ENCODE data around the gene ADCYAP1R1. TPM values are rescaled to one million over a fixed set of nuclear protein-coding genes. Genes with fewer than 3 reads are reported as not detected.

The ADCYAP1R1 gene
- total RNA-seq, 4 donors from 2014 or later, result 1.9 to 7.4 (median 3.4) TPM

DNA sequence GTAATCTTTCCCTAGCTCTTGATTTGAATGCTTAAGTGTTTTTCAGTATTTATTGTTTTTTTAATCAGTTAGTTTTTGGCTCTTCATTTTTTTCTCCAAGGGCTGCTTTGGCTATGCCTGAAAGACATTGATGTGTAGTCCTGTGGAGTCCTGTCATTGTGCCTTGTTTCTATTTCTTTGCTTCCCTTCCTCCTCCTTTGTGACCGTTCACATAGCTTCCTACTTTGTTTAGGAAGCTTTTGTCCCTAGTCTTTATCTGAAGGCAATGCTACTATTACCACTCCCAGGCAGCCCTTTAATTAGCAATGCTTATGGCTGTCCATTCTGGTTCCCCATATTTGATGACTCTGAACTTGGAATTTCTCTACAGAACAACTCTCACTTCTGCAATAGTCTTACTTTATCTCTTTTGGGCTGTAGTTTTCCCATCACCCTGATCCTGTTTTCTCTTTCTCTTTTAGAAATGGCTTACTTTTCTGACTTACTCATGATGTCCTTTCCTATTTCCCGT, 39.9 kb downstream of the ADCYAP1R1 start:
- Histone ChIP-seq H3K4me3 (no peak overlapping the region), H3K36me3 (no peaks in the 10 kb centered on the region), H3K27me3 (no peaks in the 10 kb centered on the region), H3K9me3 (no peaks in the 10 kb centered on the region), H3K27ac (no peak overlapping the region), H3K4me1 (no peaks in the 10 kb centered on the region)
- intact Hi-C loops (cut with DNase I; ENCODE audit: low total_unique reads), result no loop called here
- in situ Hi-C loops (cut with MboI; ENCODE audit: low pct_ligation_motif_present in 1 of 4, low pct_unique_long_range_greater_than_20kb in 1 of 4, low sequenced_read_pairs in 3 of 4), result no loop called here
- TF ChIP-seq POLR2AphosphoS5 (IDR thresholded peaks at IDR 0.05), result no peak
- TF ChIP-seq POLR2A (IDR thresholded peaks at IDR 0.05), result no peak
- no peak for TF ChIP-seq EP300 (IDR thresholded peaks at IDR 0.05; ENCODE audit: low read depth)
- TF ChIP-seq, protein P1, sequence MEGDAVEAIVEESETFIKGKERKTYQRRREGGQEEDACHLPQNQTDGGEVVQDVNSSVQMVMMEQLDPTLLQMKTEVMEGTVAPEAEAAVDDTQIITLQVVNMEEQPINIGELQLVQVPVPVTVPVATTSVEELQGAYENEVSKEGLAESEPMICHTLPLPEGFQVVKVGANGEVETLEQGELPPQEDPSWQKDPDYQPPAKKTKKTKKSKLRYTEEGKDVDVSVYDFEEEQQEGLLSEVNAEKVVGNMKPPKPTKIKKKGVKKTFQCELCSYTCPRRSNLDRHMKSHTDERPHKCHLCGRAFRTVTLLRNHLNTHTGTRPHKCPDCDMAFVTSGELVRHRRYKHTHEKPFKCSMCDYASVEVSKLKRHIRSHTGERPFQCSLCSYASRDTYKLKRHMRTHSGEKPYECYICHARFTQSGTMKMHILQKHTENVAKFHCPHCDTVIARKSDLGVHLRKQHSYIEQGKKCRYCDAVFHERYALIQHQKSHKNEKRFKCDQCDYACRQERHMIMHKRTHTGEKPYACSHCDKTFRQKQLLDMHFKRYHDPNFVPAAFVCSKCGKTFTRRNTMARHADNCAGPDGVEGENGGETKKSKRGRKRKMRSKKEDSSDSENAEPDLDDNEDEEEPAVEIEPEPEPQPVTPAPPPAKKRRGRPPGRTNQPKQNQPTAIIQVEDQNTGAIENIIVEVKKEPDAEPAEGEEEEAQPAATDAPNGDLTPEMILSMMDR (IDR thresholded peaks at IDR 0.05), result no peak
- WGBS, 2 donors (ENCODE audit: low coverage in 1 of 2), result 76 to 79% methylated on average over 2 of the region's 2 CpGs
- no peak for DNase-seq

- H3K9me3 ChIP-seq, result no peaks in the 10 kb centered on the region
- in situ Hi-C loops (cut with MboI; ENCODE audit: low pct_ligation_motif_present in 1 of 4, low pct_unique_long_range_greater_than_20kb in 1 of 4, low sequenced_read_pairs in 3 of 4) (no loop called here), intact Hi-C loops (cut with DNase I; ENCODE audit: low total_unique reads) (no loop called here)
- no peak for TF ChIP-seq POLR2AphosphoS5 (IDR thresholded peaks at IDR 0.05)
- TF ChIP-seq POLR2A (IDR thresholded peaks at IDR 0.05), result no peak
- no peak for TF ChIP-seq EP300 (IDR thresholded peaks at IDR 0.05; ENCODE audit: low read depth)
- TF ChIP-seq, protein P1 (IDR thresholded peaks at IDR 0.05), result no peak
- no peaks in the 10 kb centered on the region for H3K27me3 ChIP-seq
- no peaks in the 10 kb centered on the region for H3K36me3 ChIP-seq
- no peaks in the 10 kb centered on the region for H3K4me1 ChIP-seq
- no peak overlapping the region for H3K27ac ChIP-seq
- no peak for DNase-seq
- H3K4me3 ChIP-seq, result no peak overlapping the region
- WGBS, 2 donors (ENCODE audit: low coverage in 1 of 2), result 97 to 100% methylated on average over 1 to 4 of the region's 4 CpGs
Observed at GRCh38 chr7:31092606-31093005, 40.5 kb downstream of the ADCYAP1R1 start.

- in situ Hi-C loops (cut with MboI; ENCODE audit: low pct_ligation_motif_present in 1 of 4, low pct_unique_long_range_greater_than_20kb in 1 of 4, low sequenced_read_pairs in 3 of 4) (no loop called here), intact Hi-C loops (cut with DNase I; ENCODE audit: low total_unique reads) (no loop called here)
- 83 to 96% methylated on average over 2 to 3 of the region's 3 CpGs for WGBS, 2 donors (ENCODE audit: low coverage in 1 of 2)
- Histone ChIP-seq H3K4me3 (no peak overlapping the region), H3K9me3 (no peaks in the 10 kb centered on the region), H3K27ac (no peak overlapping the region), H3K4me1 (no peaks in the 10 kb centered on the region), H3K27me3 (no peaks in the 10 kb centered on the region), H3K36me3 (no peaks in the 10 kb centered on the region)
- TF ChIP-seq, protein P1 (IDR thresholded peaks at IDR 0.05), result no peak
- TF ChIP-seq EP300 (IDR thresholded peaks at IDR 0.05; ENCODE audit: low read depth) (no peak), POLR2AphosphoS5 (IDR thresholded peaks at IDR 0.05) (no peak), POLR2A (IDR thresholded peaks at IDR 0.05) (no peak)
- DNase-seq, result no peak
Observed at GRCh38 chr7:31093282-31093681, 41.2 kb downstream of the ADCYAP1R1 start.

GRCh38 chr7:31094271-31094670, 42.2 kb downstream of the ADCYAP1R1 start:
- Histone ChIP-seq H3K4me1 (no peaks in the 10 kb centered on the region), H3K27ac (no peak overlapping the region), H3K27me3 (no peaks in the 10 kb centered on the region), H3K36me3 (no peaks in the 10 kb centered on the region), H3K4me3 (no peak overlapping the region), H3K9me3 (no peaks in the 10 kb centered on the region)
- intact Hi-C loops (cut with DNase I; ENCODE audit: low total_unique reads) (no loop called here), in situ Hi-C loops (cut with MboI; ENCODE audit: low pct_ligation_motif_present in 1 of 4, low pct_unique_long_range_greater_than_20kb in 1 of 4, low sequenced_read_pairs in 3 of 4) (no loop called here)
- TF ChIP-seq POLR2AphosphoS5 (IDR thresholded peaks at IDR 0.05) (no peak), POLR2A (IDR thresholded peaks at IDR 0.05) (no peak), EP300 (IDR thresholded peaks at IDR 0.05; ENCODE audit: low read depth) (no peak)
- TF ChIP-seq, protein P1 (IDR thresholded peaks at IDR 0.05), result no peak
- DNase-seq, result no peak
- 0 to 63% methylated on average over 1 to 4 of the region's 4 CpGs for WGBS, 2 donors (ENCODE audit: low coverage in 1 of 2)
